Measurements from ENCODE around the gene TRAPPC10. TPM values are rescaled to one million over a fixed set of nuclear protein-coding genes. Genes with fewer than 3 reads are reported as not detected.

Gene TRAPPC10
- total RNA-seq, 1 donor from 2014 or later = 21.4 TPM

DNA sequence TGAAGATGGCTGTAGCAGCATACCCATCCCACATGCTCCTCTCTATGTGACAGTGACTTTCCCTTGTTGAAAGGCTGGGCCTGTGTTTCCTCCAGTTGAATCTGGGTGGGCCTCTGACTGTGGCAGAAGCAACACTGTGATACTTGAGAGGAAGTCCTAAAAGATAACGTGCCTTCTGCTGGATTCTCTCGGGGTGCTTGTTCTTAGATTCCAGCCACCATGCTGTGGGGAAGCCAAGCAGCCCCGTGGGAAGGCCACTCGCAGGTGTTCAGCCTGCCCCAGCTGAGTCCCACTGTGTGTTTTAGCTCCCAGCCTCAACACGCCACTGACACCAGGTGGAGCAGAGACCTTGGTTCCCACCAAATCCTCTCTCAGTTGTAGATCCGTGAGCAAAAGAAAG is 31.5 kb downstream of the TRAPPC10 start:
- DNase-seq = no peak
- peaks cover 20% of the 10 kb centered on the region for H3K36me3 ChIP-seq
- intact Hi-C loops (cut with micrococcal nuclease) = no loop called here

DNA sequence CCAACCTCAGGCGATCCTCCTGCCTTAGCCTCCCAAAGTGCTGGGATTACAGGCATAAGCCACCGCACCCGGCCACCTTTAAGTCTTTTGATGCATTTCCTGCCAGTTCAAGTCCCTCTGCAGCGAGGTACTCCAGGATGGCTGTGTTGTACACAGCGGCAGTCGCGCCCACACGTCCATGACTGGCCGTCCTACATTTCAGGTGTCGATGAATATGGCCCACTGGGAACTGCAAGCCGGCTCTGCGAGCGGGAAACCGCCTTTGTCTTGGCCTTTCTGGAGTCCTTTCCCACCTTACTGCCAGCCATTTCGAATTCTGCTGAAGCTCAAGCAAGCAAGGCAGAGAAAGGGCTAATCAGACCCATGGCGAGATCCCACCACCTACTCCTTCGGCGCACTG is 34.6 kb downstream of the TRAPPC10 start:
- H3K36me3 ChIP-seq = peaks cover 16% of the 10 kb centered on the region
- H3K27ac ChIP-seq (replicated peaks) = no peak overlapping the region
- H3K4me3 ChIP-seq = no peak overlapping the region
- intact Hi-C loops (cut with micrococcal nuclease) = no loop called here
- no peaks in the 10 kb centered on the region for H3K27me3 ChIP-seq (ENCODE audit: low read depth)
- no peak for DNase-seq
- no peaks in the 10 kb centered on the region for H3K9me3 ChIP-seq (replicated peaks)
- TF ChIP-seq, protein P1, sequence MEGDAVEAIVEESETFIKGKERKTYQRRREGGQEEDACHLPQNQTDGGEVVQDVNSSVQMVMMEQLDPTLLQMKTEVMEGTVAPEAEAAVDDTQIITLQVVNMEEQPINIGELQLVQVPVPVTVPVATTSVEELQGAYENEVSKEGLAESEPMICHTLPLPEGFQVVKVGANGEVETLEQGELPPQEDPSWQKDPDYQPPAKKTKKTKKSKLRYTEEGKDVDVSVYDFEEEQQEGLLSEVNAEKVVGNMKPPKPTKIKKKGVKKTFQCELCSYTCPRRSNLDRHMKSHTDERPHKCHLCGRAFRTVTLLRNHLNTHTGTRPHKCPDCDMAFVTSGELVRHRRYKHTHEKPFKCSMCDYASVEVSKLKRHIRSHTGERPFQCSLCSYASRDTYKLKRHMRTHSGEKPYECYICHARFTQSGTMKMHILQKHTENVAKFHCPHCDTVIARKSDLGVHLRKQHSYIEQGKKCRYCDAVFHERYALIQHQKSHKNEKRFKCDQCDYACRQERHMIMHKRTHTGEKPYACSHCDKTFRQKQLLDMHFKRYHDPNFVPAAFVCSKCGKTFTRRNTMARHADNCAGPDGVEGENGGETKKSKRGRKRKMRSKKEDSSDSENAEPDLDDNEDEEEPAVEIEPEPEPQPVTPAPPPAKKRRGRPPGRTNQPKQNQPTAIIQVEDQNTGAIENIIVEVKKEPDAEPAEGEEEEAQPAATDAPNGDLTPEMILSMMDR (IDR thresholded peaks at IDR 0.05; ENCODE audit: borderline replicate concordance) = no peak
- peaks cover 27% of the 10 kb centered on the region for H3K4me1 ChIP-seq

More for the DNA sequence above, 31.5 kb downstream of the TRAPPC10 start:
- Histone ChIP-seq H3K27me3 (ENCODE audit: low read depth) (no peaks in the 10 kb centered on the region), H3K4me1 (no peaks in the 10 kb centered on the region), H3K4me3 (no peak overlapping the region), H3K27ac (replicated peaks) (no peak overlapping the region), H3K9me3 (replicated peaks) (no peaks in the 10 kb centered on the region)
- TF ChIP-seq, protein P1 (IDR thresholded peaks at IDR 0.05; ENCODE audit: borderline replicate concordance) = no peak

GRCh38 chr21:44047996-44048560 is 36.0 kb downstream of the TRAPPC10 start:
- Histone ChIP-seq H3K27me3 (ENCODE audit: low read depth) (no peaks in the 10 kb centered on the region), H3K36me3 (peaks cover 24% of the 10 kb centered on the region), H3K27ac (replicated peaks) (no peak overlapping the region), H3K4me1 (peaks cover 40% of the 10 kb centered on the region), H3K9me3 (replicated peaks) (no peaks in the 10 kb centered on the region), H3K4me3 (no peak overlapping the region)
- no peak for DNase-seq
- intact Hi-C loops (cut with micrococcal nuclease) = no loop called here
- TF ChIP-seq, protein P1 (IDR thresholded peaks at IDR 0.05; ENCODE audit: borderline replicate concordance) = no peak

DNA sequence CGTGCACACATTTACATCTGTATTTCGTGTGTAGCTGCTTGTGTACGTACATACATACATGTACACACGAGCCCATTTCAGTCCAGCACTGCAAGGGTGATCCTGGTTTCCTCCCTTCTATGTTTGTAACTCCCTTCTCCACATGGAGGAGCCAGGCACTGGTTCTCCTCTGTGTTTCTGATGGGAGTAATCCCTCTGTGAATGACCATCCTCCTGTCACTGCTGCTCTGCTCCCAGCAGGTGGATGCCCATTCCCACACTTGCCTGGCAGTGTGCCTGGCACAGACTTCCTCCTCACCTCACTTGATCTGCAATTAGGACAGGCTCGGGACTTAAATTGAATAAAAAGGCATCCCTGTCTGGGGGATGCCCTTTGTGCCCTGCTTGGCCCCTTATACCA is 37.1 kb downstream of the TRAPPC10 start:
- H3K27ac ChIP-seq (replicated peaks) = no peak overlapping the region
- H3K9me3 ChIP-seq (replicated peaks) = no peaks in the 10 kb centered on the region
- peaks cover 40% of the 10 kb centered on the region for H3K4me1 ChIP-seq
- intact Hi-C loops (cut with micrococcal nuclease) = no loop called here
- H3K4me3 ChIP-seq = no peak overlapping the region
- TF ChIP-seq, protein P1 (IDR thresholded peaks at IDR 0.05; ENCODE audit: borderline replicate concordance) = no peak
- H3K27me3 ChIP-seq (ENCODE audit: low read depth) = no peaks in the 10 kb centered on the region
- peaks cover 30% of the 10 kb centered on the region for H3K36me3 ChIP-seq
- DNase-seq = no peak

DNA sequence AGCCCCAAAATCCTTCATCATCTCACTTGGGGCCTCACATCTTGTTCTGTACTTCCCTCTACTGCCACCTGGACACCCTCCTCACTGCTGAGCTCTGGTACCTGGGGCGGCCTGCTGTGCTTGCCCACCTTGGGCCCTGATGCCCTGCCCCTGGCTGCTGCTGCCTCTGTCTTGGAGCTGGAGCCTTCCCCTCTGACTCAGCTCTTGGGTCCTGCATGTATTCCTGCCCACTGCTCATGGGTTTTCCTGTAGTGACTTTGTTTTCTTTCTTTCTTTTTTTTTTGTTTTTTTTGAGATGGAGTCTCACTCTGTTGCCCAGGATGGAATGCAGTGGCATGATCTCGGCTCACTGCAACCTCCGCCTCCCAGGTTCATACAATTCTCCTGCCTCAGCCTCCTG is 37.5 kb downstream of the TRAPPC10 start:
- TF ChIP-seq, protein P1 (IDR thresholded peaks at IDR 0.05; ENCODE audit: borderline replicate concordance) = no peak
- Histone ChIP-seq H3K36me3 (peaks cover 30% of the 10 kb centered on the region), H3K27me3 (ENCODE audit: low read depth) (no peaks in the 10 kb centered on the region), H3K27ac (replicated peaks) (no peak overlapping the region), H3K4me1 (peaks cover 44% of the 10 kb centered on the region), H3K4me3 (no peak overlapping the region), H3K9me3 (replicated peaks) (no peaks in the 10 kb centered on the region)
- intact Hi-C loops (cut with micrococcal nuclease) = no loop called here
- no peak for DNase-seq

All from left ventricle myocardium inferior (tissue), 1 donor.